HG02678 (cell line): ENCODE measurements around the gene MYO1E.

Source experiments
- ATAC-seq: cut with Tn5 transposase; IDR thresholded peaks from one replicate; pipeline ENCODE4 v1.9.1; 2021; ENCODE audit warnings: mild to moderate bottlenecking, moderate library complexity; ENCODE audit not compliant: unreplicated experiment

Gene MYO1E

DNA sequence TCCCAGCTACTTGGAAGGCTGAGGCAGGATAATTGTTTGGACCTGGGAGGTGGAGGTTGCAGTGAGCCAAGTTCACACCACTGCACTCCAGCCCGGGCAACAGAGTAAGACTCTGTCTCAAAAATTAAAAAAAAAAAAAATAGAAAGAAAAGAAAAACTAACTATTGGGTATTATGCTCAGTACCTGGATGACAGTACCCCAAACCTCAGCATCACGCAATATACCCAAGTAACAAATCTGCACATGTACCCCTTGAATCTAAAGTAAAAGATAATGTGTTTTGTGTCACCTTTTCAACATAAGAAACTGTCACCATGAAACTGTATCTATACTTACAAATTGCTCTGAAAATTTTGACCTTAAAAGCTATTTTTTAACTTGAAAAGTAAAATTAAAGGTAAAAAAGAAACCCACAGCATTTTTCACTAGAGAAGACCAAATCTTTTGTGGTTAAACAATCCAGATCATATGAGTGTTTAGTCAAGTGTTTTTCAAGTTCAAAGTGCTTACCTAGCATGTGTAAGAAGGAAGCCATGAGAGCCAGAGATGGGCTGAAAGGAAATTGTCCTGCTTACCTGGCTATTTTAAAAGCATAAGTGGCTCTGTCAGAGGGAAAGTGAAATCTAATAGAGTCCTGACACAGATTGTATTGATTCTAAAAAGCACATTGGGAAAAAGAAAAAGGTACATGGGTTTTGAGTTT lies 50.5 kb downstream of the MYO1E start:
- no peak for ATAC-seq

DNA sequence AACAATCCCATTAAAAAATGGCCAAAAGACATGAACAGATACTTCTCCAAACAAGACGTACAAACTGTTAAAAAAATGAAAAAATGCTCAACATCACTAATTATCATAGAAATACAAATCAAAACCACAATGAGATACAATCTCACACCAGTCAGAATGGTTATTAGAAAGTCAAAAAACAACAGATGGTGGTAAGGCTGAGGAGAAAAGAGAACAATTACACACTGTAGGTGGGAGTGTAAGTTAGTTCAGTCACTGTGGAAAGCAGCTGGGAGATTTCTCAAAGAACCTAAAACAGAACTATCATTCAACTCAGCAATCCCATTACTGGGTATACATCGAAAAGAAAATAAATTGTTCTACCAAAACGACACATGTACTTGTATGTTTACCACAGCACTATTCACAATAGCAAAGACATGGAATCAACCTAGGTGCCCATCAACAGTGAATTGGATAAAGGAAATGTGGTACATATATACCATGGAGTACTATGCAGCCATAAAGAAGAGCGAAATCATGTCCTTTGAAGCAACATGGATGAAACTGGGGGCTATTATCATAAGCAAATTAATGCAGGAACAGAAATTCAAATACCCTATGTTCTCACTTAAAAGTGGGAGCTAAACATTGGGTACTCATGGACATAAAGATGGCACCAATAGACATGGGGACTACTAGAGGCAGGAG lies 51.5 kb downstream of the MYO1E start:
- ATAC-seq = no peak

DNA sequence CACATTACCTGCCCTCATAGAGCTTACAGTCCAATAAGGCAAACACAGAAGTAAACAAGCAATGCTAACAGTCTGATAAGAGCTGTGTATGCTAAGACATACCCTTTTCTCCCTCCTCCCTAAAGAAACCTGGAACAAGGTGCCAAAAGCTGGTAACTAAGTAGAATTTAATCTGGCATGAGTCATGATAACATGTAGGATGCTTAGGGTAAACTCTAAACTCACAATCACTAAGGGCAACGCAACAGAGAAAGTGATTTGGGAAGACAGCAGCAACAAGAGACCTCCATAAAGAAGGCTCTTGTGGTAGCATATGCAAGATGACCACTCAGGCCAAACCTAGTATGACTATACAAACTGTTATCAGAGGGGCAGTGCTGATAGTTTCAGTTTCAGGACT lies 55.5 kb downstream of the MYO1E start:
- ATAC-seq = no peak

DNA sequence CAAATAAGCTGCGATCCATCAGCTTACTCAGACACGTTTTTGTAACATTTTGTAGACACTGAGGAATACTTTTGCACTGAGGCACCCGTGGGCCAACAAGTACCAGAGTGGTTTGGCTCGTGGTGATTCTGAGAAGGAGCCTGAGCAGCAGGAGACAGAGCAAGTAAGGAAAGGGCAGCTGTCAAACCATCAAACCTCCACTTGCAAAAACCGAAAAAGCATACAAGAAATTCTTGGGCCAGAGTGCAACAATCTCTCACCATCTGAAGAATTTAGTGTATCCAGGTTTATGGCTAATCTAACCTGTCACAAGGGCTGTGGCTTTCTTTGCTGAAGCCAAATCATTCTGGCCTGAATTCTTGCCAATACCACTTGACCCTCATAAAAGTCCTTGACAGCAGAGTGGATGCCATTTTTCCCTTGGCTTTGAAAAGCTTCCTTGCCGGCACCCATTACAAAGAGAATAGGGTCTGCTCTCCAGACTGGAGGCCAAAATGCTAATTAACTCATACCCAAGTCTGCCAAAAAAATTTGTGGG lies 56.7 kb downstream of the MYO1E start:
- ATAC-seq = no peak

DNA sequence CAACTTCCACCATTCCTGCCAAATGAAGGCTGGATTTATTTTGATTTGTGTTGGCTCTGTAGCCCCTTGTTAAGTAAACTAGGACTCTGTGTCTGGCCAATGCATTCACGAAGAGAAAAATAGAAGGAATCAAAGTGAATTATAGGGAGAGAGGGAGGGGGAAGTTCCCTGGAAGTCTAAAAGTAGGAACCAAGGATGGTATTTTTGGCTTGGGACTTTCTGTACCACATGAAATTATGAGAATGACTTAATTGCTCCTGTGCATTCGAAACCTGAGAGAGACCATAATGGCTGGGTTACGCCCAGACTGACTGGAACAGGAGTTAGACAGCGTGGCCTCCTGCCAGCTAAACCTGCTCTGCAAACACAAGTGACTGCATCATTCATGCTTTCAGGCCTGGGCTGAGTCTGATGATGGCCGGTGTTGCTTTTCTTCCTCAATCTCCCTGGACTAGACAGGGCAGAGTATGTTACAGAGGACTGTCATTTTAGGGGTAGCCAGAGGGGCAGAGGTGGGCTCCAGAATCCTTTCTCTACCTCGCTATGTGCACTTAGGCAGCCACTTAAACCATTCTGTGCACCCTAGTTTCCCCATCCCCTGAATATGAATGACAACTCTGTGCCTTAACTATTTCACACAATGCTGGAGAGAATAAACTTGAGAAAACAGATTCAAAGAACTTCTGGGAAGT lies 58.9 kb downstream of the MYO1E start:
- ATAC-seq = peak; percentile 78

DNA sequence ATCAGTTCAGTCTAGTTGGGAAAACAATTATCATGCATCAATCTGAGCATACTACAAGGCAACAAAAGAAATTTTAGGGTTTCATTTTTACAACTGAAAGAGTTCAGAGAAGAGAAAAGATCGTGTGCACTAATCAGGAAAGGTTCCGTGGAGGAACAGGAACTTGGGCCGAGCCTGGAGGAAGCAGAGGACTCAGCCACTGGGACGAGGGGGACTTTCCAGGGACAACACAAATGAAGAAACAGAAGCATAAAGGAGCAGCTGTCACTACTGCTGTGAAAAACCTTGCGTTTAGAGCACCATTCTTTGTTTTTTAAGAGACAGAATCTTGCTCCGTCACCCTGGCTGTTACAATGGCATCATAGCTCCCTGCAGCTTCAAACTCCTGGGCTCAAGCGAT lies 60.5 kb downstream of the MYO1E start:
- no peak for ATAC-seq

DNA sequence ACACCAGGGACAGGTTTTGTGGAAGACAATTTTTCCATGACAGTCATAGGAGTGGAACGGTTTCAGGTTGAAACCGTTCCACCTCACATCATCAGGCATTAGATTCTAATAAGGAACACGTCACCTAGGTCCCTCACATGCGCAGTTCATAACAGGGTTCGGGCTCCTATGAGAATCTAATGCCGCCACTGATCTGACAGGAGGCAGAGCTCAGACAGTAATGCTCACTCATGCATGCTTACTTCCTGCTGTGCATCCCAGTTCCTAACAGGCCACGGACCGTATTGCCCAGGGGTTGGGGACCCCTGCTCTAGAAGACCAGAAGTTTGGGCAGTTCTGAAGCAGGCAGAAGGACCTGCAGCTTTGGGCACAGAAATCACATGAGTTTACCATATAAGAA lies 61.5 kb downstream of the MYO1E start:
- no peak for ATAC-seq

DNA sequence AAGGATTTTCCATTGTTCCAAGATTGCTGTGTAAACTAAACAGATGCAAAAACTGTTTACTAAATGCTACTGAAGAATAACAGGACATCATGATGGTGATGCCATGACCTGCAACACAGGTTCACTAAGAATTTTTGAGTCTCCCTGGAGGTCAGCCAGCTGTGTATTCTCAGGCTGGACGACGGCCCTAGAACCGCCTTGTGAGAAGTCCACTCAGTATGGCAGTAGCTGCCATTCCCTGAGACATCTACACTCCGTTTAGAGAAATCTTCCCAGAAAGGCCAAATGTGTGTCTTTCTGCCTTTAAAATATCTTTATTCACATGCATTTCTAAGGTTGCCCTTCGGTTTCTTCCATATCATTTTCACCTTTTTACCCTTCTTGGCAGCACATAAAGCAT lies 63.3 kb downstream of the MYO1E start:
- ATAC-seq = no peak

DNA sequence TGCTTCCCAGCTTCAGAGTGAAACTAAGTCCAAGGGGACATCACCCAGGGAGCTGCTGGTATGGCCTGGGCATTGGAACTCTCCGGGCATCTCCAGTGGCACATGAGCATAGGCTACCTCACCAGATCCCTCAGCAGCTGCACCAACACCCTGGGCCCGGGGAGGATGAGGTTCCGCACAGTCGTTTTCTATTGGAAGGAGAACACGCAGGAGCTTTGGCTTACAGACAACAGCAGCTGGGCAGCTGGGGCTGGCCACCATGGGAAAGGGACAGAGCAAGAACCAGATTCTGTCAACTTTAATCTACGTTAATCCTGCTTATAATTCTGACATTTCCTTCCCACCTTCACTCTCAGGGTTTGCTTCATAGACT lies 65.5 kb downstream of the MYO1E start:
- no peak for ATAC-seq

DNA sequence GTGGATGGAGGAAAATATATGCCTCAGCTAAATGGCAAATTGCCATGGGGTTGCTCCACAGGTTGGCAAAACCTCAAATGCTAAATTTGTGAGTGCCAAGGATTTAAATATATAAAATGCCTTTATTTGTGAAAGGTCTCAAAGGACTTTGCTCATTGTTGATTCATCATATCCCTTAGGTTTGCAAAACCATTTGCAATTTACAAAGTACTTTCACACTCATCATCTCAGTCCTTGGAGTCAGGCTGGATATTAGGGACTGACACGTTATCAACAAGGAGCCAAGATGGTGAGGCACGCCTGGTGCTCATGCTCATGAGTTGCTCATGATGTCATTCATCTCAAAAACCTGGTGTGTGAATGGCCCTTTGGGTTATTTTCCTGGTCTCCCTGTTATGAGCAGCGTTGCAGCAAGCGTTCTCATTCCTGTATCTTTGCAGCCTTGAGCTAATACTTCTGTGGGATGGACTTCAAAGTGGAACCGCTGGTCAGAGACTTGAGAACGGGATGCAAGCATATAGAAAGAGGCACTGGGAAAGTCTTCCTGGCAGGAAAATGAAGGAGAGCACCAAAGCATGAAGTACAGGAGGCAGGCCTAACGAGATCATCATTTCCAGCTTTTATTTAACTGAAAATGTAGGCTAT lies 66.0 kb downstream of the MYO1E start:
- no peak for ATAC-seq

DNA sequence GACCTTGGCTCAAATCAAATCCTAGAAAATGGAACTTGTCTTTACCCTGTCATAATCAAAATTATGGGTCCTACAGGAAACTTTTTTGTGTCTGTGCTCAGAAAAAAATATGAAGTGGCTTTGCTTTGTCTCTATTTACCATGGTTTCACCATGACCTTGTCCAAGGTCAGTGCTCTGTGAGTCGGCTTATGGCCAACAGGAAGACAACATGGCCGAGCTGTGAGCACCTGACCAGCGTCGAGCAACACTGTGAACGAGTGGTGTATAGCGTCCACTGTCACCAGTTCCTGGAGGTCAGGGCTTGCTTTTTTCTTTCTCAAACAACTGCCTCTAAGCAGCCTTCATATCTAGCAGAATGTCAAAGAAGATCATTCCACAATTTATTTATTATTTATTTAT lies 67.9 kb downstream of the MYO1E start:
- ATAC-seq = no peak

DNA sequence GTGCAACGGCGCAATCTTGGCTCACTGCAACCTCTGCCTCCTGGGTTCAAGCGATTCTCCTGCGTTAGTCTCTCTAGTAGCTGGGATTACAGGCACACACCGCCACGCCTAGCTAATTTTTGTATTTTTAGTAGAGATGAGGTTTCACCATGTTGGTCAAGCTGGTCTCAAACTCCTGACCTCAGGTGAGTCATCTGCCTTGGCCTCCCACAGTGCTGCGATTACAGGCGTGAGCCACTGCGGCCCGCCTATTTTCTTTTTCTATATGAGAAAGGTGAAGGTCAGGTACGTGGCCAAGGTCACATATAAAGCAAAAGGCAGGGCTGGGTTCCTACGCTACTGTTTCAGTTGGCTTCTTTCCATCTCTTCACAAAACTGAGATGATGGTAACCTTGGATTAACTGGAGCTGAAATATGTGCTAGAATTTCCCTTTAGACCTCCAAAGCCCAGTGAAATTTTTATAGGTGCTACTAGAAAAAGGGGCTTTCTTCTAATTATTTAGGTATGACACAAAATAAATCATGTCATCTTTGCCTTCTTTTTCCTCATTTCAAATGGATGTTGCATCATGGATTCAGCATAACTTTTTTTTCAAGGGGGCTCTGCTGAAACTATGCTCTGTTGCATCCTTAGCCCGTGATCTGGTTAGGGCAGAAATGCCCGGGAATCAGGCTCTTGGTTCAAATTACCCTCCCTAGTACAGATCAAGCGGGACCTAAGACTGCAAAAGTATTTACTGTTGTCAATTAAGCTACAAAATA lies 68.5 kb downstream of the MYO1E start:
- no peak for ATAC-seq

DNA sequence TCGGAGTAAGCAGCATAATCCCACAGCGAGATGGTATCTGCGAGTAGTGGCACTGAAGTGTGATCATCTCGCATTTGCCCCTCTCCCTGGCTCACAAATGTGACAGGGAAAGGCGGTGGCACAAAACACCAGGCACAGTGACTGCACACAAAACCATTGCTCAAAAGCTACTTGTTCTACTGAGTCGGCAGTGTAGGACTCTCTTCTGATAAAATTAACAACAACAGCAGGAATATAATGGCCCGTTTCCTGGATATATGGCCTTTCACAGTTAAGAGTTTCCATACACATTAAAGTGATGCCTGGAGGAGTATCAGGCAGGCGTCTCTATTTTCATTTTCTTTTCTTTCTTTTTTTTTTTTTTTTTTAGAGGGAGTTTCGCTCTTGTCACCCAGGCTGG lies 69.0 kb downstream of the MYO1E start:
- no peak for ATAC-seq

DNA sequence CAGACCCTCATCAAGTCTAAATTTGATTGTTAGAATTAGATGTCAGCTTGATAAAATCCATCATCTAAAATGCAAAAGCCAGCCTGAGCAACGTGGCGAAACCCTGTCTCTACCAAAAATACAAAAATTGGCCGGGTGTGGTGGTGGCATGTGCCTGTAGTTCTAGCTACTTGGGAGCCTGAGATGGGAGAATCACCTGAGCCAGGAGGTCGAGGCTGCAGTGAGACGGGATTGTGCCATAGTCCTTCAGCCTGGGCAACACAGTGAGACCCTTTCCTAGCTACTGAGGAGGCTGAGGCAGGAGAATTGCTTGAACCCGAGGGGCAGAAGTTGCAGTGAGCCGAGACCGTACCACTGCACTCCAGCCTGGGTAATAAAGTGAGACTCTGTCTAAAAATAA lies 69.5 kb downstream of the MYO1E start:
- no peak for ATAC-seq

DNA sequence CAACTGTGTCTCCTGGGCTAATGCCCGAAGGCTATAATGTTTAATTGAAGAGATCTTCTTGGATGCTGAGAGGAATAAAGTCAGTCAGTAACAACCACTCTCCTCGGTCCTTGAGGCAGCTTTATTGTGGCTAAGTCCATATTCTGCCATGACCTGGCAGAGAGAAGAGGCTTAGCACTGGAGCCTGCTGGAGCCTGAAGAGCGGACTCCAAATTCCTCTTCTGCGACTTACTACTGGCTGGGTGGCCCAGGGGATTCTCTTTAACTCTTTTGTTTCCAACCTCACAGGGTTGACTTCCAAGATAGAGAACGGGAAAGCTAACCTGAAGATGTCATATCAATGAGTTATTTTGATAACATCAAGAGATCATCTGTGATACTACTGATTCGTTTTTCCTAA lies 71.1 kb downstream of the MYO1E start:
- ATAC-seq = no peak

DNA sequence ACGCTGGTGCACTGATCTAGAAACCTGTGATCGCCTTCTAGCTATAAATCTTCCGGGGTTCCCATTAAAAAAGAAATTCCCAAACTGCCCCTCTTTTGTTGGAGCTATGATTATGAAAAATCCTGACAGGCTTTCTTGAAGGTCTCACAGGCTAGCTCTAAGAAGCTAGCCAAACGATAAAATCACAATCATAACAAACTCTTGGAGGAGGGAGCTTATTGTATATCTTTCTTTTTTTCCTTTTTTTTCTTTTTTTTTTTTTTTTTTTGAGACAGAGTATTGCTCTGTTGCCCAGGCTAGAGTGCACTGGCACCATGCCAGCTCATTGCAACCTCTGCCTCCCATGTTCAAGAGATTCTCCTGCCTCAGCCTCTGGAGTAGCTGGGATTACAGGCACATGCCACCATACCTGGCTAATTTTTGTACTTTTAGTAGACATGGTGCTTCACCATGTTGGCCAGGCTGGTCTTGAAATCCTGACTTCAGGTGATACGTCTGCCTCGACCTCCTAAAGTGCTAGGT lies 72.0 kb downstream of the MYO1E start:
- no peak for ATAC-seq

DNA sequence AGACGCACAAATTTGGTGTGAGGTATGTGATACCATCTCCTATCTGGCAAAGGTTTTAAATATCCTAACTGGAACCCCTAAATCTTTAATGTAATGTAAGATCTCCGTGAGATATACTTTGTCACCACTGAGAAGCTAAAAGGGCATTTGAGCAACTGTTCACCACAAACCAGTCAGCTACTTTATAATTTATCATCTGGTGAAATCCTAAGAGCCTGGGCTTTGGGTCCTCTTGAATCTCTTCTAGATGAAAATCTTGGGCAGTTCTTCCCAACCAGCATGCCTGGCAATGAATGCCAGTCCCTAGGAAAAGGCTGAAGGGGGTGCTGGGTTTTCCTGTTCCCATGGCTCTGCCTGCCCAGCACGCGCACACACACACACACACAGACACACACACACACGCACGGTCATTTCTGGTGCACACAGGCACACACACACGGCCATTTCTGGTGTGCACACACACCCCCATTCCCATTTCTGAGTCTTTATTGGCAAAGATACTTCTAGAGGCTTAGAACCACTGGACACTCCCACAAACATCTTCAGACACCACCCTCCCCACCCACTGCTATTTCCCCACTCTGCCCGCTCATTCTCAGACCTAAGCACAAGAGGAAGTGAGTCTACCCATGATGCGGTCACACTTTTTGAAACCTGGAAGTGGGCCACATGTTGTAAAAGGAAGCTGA lies 72.6 kb downstream of the MYO1E start:
- peak; percentile 67 for ATAC-seq

DNA sequence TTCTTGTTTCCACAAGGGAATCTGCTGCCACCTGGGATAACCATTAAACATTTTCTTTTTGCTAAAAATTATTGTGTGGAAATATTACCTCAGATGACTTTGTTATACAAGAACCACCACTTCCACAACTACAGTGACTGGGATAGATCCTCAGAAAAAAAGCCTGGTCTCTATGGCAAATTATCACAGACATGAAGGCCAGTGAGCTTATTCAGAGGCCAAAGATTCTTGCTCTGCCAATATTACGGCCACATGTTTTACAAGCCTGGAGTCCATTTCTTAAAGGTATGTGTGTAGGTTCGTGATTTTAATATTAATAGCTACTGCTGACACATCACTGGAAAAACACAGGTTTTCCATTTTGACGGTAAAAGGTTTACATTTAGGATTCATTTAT lies 73.8 kb downstream of the MYO1E start:
- no peak for ATAC-seq

DNA sequence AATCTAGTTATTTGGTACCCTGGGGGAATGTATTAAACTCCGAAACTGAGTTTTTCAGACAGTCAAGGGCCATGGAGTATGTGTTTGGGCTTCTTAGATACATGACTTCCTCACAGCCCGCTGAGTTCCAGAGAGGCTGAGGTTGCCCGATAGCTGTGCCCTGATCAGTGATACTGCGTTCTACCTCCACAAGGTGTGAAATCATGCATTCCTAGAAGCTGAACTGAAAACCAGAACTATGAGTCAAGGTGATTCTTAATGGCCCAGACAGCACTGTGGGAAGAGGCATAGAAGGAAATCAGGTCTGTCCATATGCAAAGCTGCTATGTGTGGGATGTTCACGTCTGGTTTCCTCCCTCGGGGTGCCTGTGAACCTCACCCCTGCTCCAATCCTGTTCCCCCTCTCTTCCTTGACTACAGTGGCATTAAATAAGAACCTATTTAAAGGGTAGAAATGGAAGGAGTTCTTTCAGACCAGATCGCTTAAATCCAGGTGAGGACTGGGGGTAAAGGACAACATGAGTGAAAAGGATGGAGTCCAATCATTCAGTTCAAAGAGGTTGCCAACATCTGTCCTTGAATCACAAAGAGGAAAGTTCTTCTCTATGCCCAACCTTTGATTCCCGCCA lies 74.3 kb downstream of the MYO1E start:
- ATAC-seq = peak; percentile 69
